ENCODE measurements around the gene MUC22. TPM values are rescaled to one million over a fixed set of nuclear protein-coding genes. Genes with fewer than 3 reads are reported as not detected.

Gene MUC22
- total and polyA plus RNA-seq, 9 donors = not detected

DNA sequence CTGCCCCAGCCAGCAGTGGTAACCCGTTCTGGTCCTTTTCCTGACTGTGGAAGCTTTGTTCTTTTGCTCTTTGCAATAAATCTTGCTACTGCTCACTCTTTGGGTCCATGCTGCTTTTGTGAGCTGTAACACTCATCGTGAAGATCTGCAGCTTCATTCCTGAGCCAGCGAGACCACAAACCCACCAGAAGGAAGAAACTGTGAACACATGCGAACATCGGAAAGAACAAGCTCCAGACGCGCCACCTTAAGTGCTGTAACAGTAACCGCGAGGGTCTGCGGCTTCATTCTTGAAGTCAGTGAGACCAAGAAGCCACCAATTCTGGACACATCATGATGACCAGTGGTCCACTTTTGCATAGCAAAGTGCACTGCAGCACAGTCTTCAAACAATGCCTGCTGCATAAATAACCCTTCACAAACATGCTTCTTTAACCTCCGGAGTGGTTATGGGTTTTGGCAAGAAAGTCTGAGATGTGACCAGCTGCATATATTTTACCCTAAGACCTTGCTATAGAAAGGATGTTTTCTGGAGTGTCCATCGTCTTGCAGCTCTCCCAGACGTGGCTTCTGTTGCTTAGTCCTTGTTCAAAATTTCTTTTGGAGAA is 8.9 kb upstream of the MUC22 start:
- DNase-seq = no peak
- Histone ChIP-seq H3K27me3 (no peaks in the 10 kb centered on the region), H3K36me3 (no peaks in the 10 kb centered on the region), H3K9me3 (no peaks in the 10 kb centered on the region), H3K4me3 (no peak overlapping the region), H3K4me1 (ENCODE audit: insufficient read depth) (no peaks in the 10 kb centered on the region), H3K27ac (no peak overlapping the region)
- no peak for TF ChIP-seq EP300 (IDR thresholded peaks at IDR 0.05)
- TF ChIP-seq POLR2A (IDR thresholded peaks at IDR 0.05) = no peak
- TF ChIP-seq, protein P1, sequence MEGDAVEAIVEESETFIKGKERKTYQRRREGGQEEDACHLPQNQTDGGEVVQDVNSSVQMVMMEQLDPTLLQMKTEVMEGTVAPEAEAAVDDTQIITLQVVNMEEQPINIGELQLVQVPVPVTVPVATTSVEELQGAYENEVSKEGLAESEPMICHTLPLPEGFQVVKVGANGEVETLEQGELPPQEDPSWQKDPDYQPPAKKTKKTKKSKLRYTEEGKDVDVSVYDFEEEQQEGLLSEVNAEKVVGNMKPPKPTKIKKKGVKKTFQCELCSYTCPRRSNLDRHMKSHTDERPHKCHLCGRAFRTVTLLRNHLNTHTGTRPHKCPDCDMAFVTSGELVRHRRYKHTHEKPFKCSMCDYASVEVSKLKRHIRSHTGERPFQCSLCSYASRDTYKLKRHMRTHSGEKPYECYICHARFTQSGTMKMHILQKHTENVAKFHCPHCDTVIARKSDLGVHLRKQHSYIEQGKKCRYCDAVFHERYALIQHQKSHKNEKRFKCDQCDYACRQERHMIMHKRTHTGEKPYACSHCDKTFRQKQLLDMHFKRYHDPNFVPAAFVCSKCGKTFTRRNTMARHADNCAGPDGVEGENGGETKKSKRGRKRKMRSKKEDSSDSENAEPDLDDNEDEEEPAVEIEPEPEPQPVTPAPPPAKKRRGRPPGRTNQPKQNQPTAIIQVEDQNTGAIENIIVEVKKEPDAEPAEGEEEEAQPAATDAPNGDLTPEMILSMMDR (IDR thresholded peaks at IDR 0.05) = no peak
- intact Hi-C loops (cut with DNase I) = no loop called here
- WGBS, 3 donors = 69 to 82% (median 72%) methylated on average over 13 of the region's 13 CpGs

DNA sequence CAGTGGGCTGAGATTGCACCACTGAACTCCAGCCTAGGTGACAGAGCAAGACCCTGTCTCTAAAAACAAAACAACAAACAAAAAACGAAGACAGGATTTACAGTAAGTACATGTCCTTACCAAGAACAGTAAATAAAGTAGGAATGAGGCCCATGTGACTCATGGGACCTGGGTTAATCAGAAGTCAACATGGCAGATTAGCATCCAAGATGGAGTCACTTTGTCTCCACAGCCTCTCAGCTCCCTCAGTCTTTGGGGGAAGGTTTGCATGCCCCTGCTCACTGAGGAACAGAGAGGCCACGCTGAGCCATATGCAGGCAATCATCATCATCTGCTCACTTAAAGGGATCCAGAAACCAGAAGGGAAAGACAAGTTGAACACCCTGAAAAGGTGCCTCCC is 7.8 kb upstream of the MUC22 start:
- Histone ChIP-seq H3K27ac (no peak overlapping the region), H3K27me3 (no peaks in the 10 kb centered on the region), H3K4me1 (ENCODE audit: insufficient read depth) (no peaks in the 10 kb centered on the region), H3K9me3 (no peaks in the 10 kb centered on the region), H3K36me3 (no peaks in the 10 kb centered on the region), H3K4me3 (no peak overlapping the region)
- intact Hi-C loops (cut with DNase I) = no loop called here
- TF ChIP-seq, protein P1 (IDR thresholded peaks at IDR 0.05) = no peak
- TF ChIP-seq POLR2A (IDR thresholded peaks at IDR 0.05) (no peak), EP300 (IDR thresholded peaks at IDR 0.05) (no peak)
- WGBS, 3 donors = 68 to 73% (median 72%) methylated on average over 2 of the region's 2 CpGs
- DNase-seq = no peak

DNA sequence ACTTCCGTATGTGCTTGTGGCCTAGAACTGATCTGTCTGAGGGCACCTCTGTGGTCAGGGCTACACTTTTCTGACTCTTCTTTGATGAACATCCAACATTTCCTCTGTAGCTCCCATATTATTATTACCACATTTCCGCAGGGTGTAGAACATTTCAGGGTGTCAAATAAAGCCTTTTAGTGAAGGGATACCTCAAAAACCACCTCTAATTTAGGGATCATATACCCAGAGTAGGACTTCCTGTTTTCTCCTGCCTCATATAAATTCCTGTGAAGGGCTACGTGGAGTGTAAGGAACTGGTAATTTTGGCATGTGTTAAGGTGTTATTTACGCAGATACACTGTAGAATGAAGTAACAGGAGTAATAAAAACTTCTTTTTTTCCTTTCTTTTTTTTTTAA is 5.5 kb upstream of the MUC22 start:
- Histone ChIP-seq H3K4me3 (no peak overlapping the region), H3K9me3 (no peaks in the 10 kb centered on the region), H3K27ac (no peak overlapping the region), H3K27me3 (no peaks in the 10 kb centered on the region), H3K36me3 (no peaks in the 10 kb centered on the region), H3K4me1 (ENCODE audit: insufficient read depth) (no peaks in the 10 kb centered on the region)
- no peak for DNase-seq
- WGBS, 3 donors = 73 to 74% (median 74%) methylated on average over 4 of the region's 4 CpGs
- intact Hi-C loops (cut with DNase I) = no loop called here
- TF ChIP-seq, protein P1 (IDR thresholded peaks at IDR 0.05) = no peak
- TF ChIP-seq POLR2A (IDR thresholded peaks at IDR 0.05) (no peak), EP300 (IDR thresholded peaks at IDR 0.05) (no peak)

DNA sequence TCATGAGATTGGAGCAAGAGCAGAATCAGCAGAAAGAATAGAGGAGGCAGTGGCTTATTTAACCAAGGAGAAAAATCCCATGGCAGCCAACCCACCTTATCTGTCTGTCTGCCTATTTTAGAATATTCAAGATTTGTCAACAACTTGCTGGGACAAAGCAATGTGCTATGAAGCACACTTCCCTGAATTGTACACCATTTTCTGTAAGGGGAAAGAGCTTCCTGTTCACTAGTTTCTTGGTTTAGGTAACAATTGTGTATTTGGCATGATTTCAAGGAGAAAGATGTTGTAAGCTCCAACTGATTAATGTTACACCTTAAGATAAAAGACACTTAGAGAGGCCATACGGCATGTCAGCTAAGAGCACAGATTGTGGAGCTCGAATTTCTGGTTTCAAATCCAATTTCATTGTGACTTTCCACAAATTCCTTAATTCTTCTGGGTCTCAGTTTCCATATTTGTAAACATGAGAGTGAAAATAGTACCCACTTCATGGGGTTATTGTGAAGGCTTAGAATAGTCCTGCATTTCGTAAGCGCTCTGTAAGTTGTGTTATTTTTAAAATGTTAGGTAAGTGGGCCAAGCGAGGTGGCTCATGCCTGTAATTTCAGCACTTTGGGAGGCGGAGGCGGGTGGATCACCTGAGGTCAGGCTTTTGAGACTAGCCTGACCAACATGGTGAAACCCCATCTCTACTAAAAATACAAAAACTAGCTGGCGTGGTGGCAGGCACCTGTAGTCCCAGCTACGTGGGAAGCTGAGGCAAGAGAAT is 4.8 kb upstream of the MUC22 start:
- Histone ChIP-seq H3K36me3 (no peaks in the 10 kb centered on the region), H3K27me3 (no peaks in the 10 kb centered on the region), H3K4me1 (ENCODE audit: insufficient read depth) (no peaks in the 10 kb centered on the region), H3K9me3 (no peaks in the 10 kb centered on the region), H3K4me3 (no peak overlapping the region), H3K27ac (no peak overlapping the region)
- 83 to 90% (median 86%) methylated on average over 9 of the region's 9 CpGs for WGBS, 3 donors
- DNase-seq = no peak
- TF ChIP-seq, protein P1 (IDR thresholded peaks at IDR 0.05) = no peak
- TF ChIP-seq EP300 (IDR thresholded peaks at IDR 0.05) (no peak), POLR2A (IDR thresholded peaks at IDR 0.05) (no peak)
- intact Hi-C loops (cut with DNase I) = no loop called here
